AG09309 (cell line): ENCODE results near the gene SLC26A9.

Source experiments
- DNase-seq: peaks from one replicate; pipeline ENCODE4 v3.0.0-alpha.2; 2010; ENCODE audit warnings: low read depth
- H3K4me3 ChIP-seq: 2 replicates; pipeline ENCODE4 v1.5.1; 2011; ENCODE audit warnings: mild to moderate bottlenecking, low read depth, low read length, moderate library complexity; ENCODE audit not compliant: control insufficient read depth
- TF ChIP-seq, protein P1 (sequence below): IDR thresholded peaks from 2 replicates; pipeline ENCODE4 v1.5.1; 2011; ENCODE audit warnings: mild to moderate bottlenecking, low read depth, low read length, inconsistent platforms; ENCODE audit not compliant: insufficient read depth, control insufficient read depth; ENCODE audit errors: missing control alignments

SLC26A9 gene, protein sequence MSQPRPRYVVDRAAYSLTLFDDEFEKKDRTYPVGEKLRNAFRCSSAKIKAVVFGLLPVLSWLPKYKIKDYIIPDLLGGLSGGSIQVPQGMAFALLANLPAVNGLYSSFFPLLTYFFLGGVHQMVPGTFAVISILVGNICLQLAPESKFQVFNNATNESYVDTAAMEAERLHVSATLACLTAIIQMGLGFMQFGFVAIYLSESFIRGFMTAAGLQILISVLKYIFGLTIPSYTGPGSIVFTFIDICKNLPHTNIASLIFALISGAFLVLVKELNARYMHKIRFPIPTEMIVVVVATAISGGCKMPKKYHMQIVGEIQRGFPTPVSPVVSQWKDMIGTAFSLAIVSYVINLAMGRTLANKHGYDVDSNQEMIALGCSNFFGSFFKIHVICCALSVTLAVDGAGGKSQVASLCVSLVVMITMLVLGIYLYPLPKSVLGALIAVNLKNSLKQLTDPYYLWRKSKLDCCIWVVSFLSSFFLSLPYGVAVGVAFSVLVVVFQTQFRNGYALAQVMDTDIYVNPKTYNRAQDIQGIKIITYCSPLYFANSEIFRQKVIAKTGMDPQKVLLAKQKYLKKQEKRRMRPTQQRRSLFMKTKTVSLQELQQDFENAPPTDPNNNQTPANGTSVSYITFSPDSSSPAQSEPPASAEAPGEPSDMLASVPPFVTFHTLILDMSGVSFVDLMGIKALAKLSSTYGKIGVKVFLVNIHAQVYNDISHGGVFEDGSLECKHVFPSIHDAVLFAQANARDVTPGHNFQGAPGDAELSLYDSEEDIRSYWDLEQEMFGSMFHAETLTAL

DNA sequence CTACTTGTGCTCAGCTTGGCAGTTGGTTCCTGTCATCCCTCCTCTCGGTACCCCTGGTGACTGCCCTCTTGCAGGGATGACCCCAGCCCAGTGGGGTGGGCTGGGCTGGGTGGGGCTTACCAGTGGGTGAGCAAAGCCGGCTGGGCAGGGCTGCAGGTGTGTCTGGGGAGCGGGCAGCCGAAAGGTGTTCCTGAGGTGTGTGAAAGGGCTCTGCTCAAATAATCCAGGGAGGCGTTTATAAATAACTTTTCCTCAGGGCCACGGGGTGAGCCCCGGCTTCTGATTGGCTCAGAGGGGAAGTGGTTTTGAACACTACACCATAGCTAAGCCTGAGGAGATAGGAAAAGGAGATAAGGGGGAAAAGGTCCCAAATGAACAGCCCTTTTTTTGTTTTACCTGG, at the start of gene SLC26A9:
Gene SLC26A9 (minus strand): TSS at position 212 of the 400 bp plus-strand sequence. CDS start 7,636 bp downstream, outside the sequence.
- no peak for DNase-seq
- TF ChIP-seq, protein P1, sequence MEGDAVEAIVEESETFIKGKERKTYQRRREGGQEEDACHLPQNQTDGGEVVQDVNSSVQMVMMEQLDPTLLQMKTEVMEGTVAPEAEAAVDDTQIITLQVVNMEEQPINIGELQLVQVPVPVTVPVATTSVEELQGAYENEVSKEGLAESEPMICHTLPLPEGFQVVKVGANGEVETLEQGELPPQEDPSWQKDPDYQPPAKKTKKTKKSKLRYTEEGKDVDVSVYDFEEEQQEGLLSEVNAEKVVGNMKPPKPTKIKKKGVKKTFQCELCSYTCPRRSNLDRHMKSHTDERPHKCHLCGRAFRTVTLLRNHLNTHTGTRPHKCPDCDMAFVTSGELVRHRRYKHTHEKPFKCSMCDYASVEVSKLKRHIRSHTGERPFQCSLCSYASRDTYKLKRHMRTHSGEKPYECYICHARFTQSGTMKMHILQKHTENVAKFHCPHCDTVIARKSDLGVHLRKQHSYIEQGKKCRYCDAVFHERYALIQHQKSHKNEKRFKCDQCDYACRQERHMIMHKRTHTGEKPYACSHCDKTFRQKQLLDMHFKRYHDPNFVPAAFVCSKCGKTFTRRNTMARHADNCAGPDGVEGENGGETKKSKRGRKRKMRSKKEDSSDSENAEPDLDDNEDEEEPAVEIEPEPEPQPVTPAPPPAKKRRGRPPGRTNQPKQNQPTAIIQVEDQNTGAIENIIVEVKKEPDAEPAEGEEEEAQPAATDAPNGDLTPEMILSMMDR = no peak
- no peak within 1 kb of the TSS for H3K4me3 ChIP-seq

DNA sequence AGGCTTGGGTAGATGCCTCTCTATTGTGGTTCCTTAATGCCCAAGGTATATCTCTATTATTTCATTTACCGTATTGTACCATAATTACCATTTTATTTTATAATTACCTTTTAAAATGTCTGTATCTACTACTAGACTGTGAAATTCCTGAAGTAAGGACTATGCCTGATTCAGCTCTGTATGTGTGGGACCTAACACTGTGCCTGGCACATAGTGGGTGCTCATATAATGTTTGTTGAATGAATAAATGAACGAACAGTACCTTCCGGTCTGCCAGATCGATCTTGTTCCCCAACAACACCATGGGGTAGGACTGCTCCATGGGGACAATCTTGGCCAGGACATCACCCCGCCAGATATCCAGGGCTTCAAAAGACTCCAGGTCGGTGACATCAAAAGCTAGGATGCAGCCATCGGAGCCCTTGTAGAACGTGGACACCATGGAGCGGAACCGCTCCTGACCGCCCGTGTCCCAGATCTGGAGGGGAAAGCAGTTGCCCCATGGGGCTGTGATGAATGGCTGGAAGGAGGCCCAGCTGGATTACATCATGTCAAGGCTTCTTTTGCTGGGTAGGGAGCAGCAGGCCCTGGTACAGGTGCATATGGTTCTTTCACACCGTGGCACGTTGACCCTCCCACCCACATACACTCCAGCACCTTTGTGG, 49.1 kb upstream of the SLC26A9 start:
- no peak overlapping the region for H3K4me3 ChIP-seq
- TF ChIP-seq, protein P1 = no peak
- DNase-seq = no peak

DNA sequence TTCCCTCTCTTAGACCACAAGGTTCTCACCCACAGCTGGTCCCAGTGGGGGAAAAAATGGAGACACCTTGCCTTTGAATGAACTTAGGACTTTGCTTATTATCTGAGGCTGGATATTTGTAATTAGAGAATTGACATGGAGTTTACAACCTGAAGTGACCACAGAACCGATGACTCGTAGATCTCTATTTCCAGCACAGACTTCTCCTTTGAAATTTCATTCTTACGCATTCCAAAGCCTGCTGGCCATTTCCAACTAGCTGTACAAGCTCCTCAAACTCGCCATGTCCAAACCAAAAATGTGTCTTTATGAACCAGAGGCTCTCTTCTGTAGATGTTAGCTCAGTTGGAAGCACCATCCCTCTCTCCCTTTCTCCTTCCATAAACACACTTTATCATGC, 48.0 kb upstream of the SLC26A9 start:
- TF ChIP-seq, protein P1 = no peak
- H3K4me3 ChIP-seq = no peak overlapping the region
- peak; percentile 21 for DNase-seq

DNA sequence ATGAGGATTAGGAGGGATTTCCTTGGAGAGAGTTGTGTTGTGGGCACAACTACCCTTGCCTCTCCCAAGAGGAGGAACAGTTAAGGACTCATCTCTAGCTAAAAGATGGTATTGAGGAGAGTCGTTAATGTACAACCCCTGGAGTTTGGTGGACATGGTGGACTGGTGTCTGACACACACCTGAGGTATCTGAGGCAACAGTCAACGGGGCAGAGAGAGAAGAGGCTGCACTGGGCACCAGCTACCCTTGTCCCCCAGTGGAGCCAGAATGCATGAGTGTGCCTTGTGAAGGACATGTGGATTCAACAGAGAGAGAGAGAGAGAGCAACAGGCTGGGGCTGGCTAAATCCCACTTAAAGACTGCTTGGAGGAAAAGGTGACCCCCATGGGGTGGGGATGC, 47.0 kb upstream of the SLC26A9 start:
- DNase-seq = no peak
- TF ChIP-seq, protein P1 = no peak
- no peak overlapping the region for H3K4me3 ChIP-seq

DNA sequence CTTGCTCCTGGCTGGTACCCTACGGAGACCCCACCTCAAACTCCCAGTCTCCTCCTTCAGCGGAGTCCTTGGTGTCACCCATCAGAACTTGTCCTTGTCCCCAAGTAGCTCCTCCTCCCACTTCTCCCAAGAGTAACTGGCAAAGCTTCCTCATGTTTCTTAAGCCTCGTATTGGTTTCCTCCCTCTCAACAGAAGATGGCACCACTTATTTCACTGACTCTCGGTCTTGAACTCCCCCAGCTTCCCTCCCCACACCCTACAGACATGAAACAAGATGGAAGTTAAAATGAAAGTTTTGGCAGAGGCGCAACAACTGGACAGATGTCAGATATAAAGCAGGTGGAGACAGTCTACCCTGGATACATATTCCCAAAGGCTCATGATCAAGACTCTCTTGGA, 46.5 kb upstream of the SLC26A9 start:
- no peak for DNase-seq
- TF ChIP-seq, protein P1 = no peak
- H3K4me3 ChIP-seq = no peak overlapping the region

DNA sequence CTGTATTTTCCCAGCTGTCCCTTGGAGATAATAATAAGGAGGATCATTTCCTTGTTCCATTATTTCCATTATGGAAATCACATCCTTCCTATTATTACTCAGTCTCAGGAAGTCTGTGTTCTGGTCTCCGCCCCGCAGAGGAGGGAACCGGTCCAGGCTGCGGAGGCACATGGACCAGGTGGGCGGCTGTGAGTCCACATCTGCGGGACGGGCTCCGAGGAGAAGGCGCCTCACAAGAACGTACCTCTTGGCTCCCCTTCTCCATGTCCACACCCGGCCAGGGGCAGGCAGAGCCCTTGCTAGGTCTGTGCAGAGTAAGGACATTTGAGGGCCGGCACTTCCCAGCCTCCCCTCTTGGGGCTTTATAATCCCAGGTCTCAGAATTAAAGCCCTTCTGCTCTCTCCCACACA, 45.3 kb upstream of the SLC26A9 start:
- TF ChIP-seq, protein P1 = no peak
- H3K4me3 ChIP-seq = no peak overlapping the region
- DNase-seq = no peak
